Liver (tissue), 9 donors: ENCODE measurements around the gene PLEKHA7. TPM values are rescaled to one million over a fixed set of nuclear protein-coding genes. Genes with fewer than 3 reads are reported as not detected.

Experiments
- DNase-seq: peaks from one replicate; pipeline ENCODE4 v3.0.0-alpha.2; 2017; ENCODE audit warnings: low spot score
- H3K27ac ChIP-seq, 2 donors: one replicate each; pipeline ENCODE4 v1.7.0; 2013; ENCODE audit warnings: inconsistent platforms in 2 of 2, low read length in 2 of 2, control low read depth in 1 of 2, low read depth in 1 of 2, mild to moderate bottlenecking in 1 of 2
- H3K27me3 ChIP-seq, 4 donors: one replicate each; pipeline versions ENCODE4 v1.6.1 to v1.7.0; 2013; ENCODE audit warnings: low read length in 3 of 4, inconsistent platforms in 1 of 4, mild to moderate bottlenecking in 1 of 4, moderate library complexity in 1 of 4; ENCODE audit not compliant: control insufficient read depth in 4 of 4, insufficient read depth in 4 of 4
- H3K36me3 ChIP-seq, 4 donors: one replicate each; pipeline versions ENCODE4 v1.6.1 to v1.7.0; 2013; ENCODE audit warnings: low read length in 3 of 4, mild to moderate bottlenecking in 3 of 4, low read depth in 1 of 4, moderate library complexity in 1 of 4; ENCODE audit not compliant: control insufficient read depth in 4 of 4, insufficient read depth in 3 of 4
- H3K4me1 ChIP-seq, 4 donors: one replicate each; pipeline versions ENCODE4 v1.6.1 to v1.7.0; 2013; ENCODE audit warnings: low read length in 3 of 4, mild to moderate bottlenecking in 3 of 4, moderate library complexity in 1 of 4; ENCODE audit not compliant: control insufficient read depth in 4 of 4, insufficient read depth in 4 of 4
- H3K4me3 ChIP-seq, 3 donors: one replicate each; pipeline versions ENCODE4 v1.6.1 to v1.7.0; 2013; ENCODE audit warnings: low read length in 3 of 3, control low read depth in 1 of 3, low read depth in 1 of 3, mild to moderate bottlenecking in 1 of 3
- H3K9ac ChIP-seq, 2 donors: one replicate each; pipeline ENCODE4 v1.7.0; 2013; ENCODE audit warnings: low read length in 2 of 2, mild to moderate bottlenecking in 2 of 2, moderate library complexity in 2 of 2, control low read depth in 1 of 2, low read depth in 1 of 2
- H3K9me3 ChIP-seq, 4 donors: one replicate each; pipeline versions ENCODE4 v1.6.1 to v1.7.0; 2013; ENCODE audit warnings: low read length in 3 of 4; ENCODE audit not compliant: control insufficient read depth in 4 of 4
- EGR1 ChIP-seq, 2 donors: IDR thresholded peaks; 2 replicates each; pipeline ENCODE4 v1.6.1; 2016 to 2018; ENCODE audit warnings: antibody characterized with exemption in 2 of 2, low read depth in 2 of 2
- FOXA1 ChIP-seq: IDR thresholded peaks from 2 replicates; pipeline ENCODE4 v1.6.1; 2016; ENCODE audit warnings: antibody characterized with exemption
- FOXA2 ChIP-seq: IDR thresholded peaks from 2 replicates; pipeline ENCODE4 v1.6.1; 2016; ENCODE audit warnings: antibody characterized with exemption
- GABPA ChIP-seq, 2 donors: IDR thresholded peaks in 1 of 2; conservative IDR thresholded peaks in 1 of 2; 2 replicates each; pipeline ENCODE4 v1.6.1; 2016; ENCODE audit warnings: antibody characterized with exemption in 2 of 2, mild to moderate bottlenecking in 1 of 2, moderate library complexity in 1 of 2
- HNF4A ChIP-seq, 2 donors: conservative IDR thresholded peaks; 2 replicates each; pipeline ENCODE4 v1.6.1; 2016; ENCODE audit warnings: antibody characterized with exemption in 2 of 2, mild to moderate bottlenecking in 2 of 2
- HNF4G ChIP-seq: IDR thresholded peaks from 2 replicates; pipeline ENCODE4 v1.6.1; 2016; ENCODE audit warnings: antibody characterized with exemption
- JUND ChIP-seq, 2 donors: IDR thresholded peaks; 2 replicates each; pipeline ENCODE4 v1.6.1; 2016; ENCODE audit warnings: antibody characterized with exemption in 2 of 2
- MAX ChIP-seq: IDR thresholded peaks from 2 replicates; pipeline ENCODE4 v1.6.1; 2016; ENCODE audit warnings: antibody characterized with exemption
- NR2F2 ChIP-seq: IDR thresholded peaks from 2 replicates; pipeline ENCODE4 v1.6.1; 2016; ENCODE audit warnings: antibody characterized with exemption
- RAD21 ChIP-seq, 2 donors: IDR thresholded peaks; 2 replicates each; pipeline ENCODE4 v1.6.1; 2016; ENCODE audit warnings: antibody characterized with exemption in 2 of 2, mild to moderate bottlenecking in 2 of 2
- REST ChIP-seq: IDR thresholded peaks from 2 replicates; pipeline ENCODE4 v1.6.1; 2016; ENCODE audit warnings: antibody characterized with exemption, mild to moderate bottlenecking
- RXRA ChIP-seq, 2 donors: IDR thresholded peaks; 2 replicates each; pipeline ENCODE4 v1.6.1; 2017 to 2018; ENCODE audit warnings: antibody characterized with exemption in 2 of 2, mild to moderate bottlenecking in 1 of 2
- SP1 ChIP-seq: IDR thresholded peaks from 2 replicates; pipeline ENCODE4 v1.6.1; 2018; ENCODE audit warnings: antibody characterized with exemption, mild to moderate bottlenecking
- TAF1 ChIP-seq: conservative IDR thresholded peaks from 2 replicates; pipeline ENCODE4 v1.6.1; 2016; ENCODE audit warnings: antibody characterized with exemption, mild to moderate bottlenecking
- YY1 ChIP-seq: IDR thresholded peaks from 2 replicates; pipeline ENCODE4 v1.6.1; 2016; ENCODE audit warnings: antibody characterized with exemption, mild to moderate bottlenecking
- ZBTB33 ChIP-seq: IDR thresholded peaks from 2 replicates; pipeline ENCODE4 v1.6.1; 2016; ENCODE audit warnings: antibody characterized with exemption
- WGBS: extraction: QIAGEN DNeasy Blood & Tissue Kit; methylation state at CpG from one replicate; pipeline ENCODE4 v1.1.7; 2013; 5-methylcytosine and 5-hydroxymethylcytosine counted together
- polyA plus RNA-seq, 2 donors: library from polyadenylated mRNA; stranded (reverse) in 1 of 2; unstranded in 1 of 2; fragments of 200-250 nt in 1 of 2; fragments of >200 nt in 1 of 2; fragmentation: Nextera tagmentation in 1 of 2; extraction: Ambion mirVana in 1 of 2; gene quantifications; one replicate each; pipeline versions ENCODE4 v1.2.1 to v1.2.3, GENCODE V29; 2013 to 2015
- total RNA-seq, 2 donors: library from RNA; depleted of rRNA; stranded (reverse); fragments of >200 nt; gene quantifications; one replicate each; pipeline ENCODE4 v1.2.3, GENCODE V29; 2014
- TF ChIP-seq, protein P1 (sequence below): IDR thresholded peaks from 2 replicates; pipeline ENCODE4 v1.6.1; 2016; ENCODE audit warnings: antibody characterized with exemption
- TF ChIP-seq, protein P2 (sequence below): fragments of 150-350 bp; IDR thresholded peaks from 2 replicates; pipeline ENCODE4 v1.5.1; 2017; ENCODE audit warnings: improper control_type of control experiment, low read depth, low read length; ENCODE audit not compliant: missing input control
- donor health status: healthy.
- donor health status: healthy.
- donor health status: healthy.
- donor health status: healthy.
- donor health status: healthy.

The PLEKHA7 gene
- total and polyA plus RNA-seq, 4 donors: 6.1 to 28.8 (median 8.5) TPM

DNA sequence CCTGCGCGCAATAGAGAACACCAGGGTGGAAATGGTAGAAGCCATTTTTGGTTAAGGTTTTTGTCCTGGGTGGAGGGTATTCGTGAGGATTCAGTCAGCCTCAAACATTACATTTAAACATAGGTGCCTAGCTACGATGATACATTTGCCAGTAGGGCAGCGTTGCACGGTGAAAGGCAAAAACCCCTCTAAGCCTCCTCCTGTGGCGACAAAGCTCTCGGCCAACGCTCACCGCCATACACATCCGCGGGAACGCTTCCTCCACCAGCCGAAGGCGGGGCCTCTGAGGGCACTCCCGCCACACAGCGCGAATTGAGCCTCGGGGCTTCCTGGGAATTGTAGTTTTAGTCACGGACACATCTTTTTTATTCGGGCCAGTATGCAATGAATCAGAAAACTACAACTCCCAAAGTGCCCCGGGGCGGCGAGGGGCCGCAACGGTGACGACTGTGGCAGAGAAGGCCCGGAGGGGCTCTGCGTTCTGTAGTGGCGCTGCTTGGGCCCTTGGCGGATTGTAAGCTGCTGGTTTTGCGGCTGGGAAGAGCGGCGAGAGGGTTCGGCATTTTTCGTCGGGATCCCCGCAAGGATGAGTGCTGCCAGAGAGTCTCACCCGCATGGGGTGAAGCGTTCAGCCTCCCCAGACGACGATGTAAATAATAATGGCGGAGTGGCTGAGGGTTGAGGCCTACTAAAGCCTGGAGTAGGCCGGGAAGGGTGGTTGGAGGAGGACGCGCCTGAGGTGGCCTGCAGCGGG lies 275.8 kb downstream of the PLEKHA7 start, which contains the start of gene C11orf58:
Gene C11orf58, plus strand, starts transcription at position 455 of the 754 bp plus-strand sequence. Its CDS starts 132 bp downstream, at position 587.
- H3K4me1 ChIP-seq: peaks cover 6 to 23% (median 14%) of the 10 kb centered on the region in 4 donors
- no peaks in the 10 kb centered on the region for H3K27me3 ChIP-seq
- peak within 1 kb of the TSS; percentile 96 to 98 for H3K9ac ChIP-seq
- peak within 1 kb of the TSS; percentile 94 to 95 for H3K27ac ChIP-seq
- WGBS: 1% methylated on average over 47 of the region's 47 CpGs
- TF ChIP-seq HNF4G (no peak), TAF1 (peak; percentile 92), HNF4A (conservative IDR thresholded peaks at IDR 0.05) (no peak), NR2F2 (peak; percentile 23), EGR1 (IDR thresholded peaks at IDR 0.05; ENCODE audit: low read depth in 2 of 2) (no peak), ZBTB33 (peak; percentile 90), REST (peak; percentile 89), MAX (peak; percentile 65), JUND (IDR thresholded peaks at IDR 0.05) (peak; percentile 40 to 58), RXRA (IDR thresholded peaks at IDR 0.05) (peak in 1 of 2 donors; percentile 20), SP1 (peak; percentile 54), YY1 (peak; percentile 98), GABPA (IDR thresholded peaks at IDR 0.05 in 1 of 2, conservative IDR thresholded peaks at IDR 0.05 in 1 of 2) (peak in 1 of 2 donors; percentile 72), RAD21 (IDR thresholded peaks at IDR 0.05) (peak in 1 of 2 donors; percentile 44), FOXA1 (peak; percentile 11), FOXA2 (no peak)
- TF ChIP-seq, protein P1, sequence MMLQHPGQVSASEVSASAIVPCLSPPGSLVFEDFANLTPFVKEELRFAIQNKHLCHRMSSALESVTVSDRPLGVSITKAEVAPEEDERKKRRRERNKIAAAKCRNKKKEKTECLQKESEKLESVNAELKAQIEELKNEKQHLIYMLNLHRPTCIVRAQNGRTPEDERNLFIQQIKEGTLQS: peak; percentile 2
- TF ChIP-seq, protein P2, sequence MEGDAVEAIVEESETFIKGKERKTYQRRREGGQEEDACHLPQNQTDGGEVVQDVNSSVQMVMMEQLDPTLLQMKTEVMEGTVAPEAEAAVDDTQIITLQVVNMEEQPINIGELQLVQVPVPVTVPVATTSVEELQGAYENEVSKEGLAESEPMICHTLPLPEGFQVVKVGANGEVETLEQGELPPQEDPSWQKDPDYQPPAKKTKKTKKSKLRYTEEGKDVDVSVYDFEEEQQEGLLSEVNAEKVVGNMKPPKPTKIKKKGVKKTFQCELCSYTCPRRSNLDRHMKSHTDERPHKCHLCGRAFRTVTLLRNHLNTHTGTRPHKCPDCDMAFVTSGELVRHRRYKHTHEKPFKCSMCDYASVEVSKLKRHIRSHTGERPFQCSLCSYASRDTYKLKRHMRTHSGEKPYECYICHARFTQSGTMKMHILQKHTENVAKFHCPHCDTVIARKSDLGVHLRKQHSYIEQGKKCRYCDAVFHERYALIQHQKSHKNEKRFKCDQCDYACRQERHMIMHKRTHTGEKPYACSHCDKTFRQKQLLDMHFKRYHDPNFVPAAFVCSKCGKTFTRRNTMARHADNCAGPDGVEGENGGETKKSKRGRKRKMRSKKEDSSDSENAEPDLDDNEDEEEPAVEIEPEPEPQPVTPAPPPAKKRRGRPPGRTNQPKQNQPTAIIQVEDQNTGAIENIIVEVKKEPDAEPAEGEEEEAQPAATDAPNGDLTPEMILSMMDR: no peak
- DNase-seq: peak; percentile 95
- no peaks in the 10 kb centered on the region for H3K36me3 ChIP-seq
- H3K4me3 ChIP-seq: peak within 1 kb of the TSS; percentile 68 to 88 (median 73)
- H3K9me3 ChIP-seq: no peaks in the 10 kb centered on the region
